ENCODE results near the gene SMIM29.

Gene SMIM29

GRCh38 chr6:34226731-34227586, 21.8 kb downstream of the SMIM29 start:
- DNase-seq, result no peak

- DNase-seq, result no peak
Observed at GRCh38 chr6:34226066-34226465, 22.7 kb downstream of the SMIM29 start.

DNA sequence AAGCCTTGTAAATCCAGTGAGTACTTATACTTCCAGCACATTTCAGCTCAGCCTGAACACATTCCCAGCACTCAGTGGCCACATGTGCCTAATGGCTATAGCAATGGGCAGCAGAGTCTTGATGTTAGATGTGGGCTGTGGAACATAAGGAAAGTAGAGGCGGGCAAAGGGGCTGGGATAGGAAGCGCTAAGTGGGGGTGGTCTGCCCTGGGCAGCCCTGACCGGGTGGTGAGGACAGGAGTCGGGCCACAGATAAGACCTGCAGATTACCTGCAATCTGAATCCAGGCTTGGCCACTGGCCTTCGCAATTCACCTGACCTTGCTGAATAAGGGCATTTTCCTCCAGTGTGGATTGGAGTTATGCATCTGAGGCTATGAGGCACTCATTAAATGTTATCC, 23.3 kb downstream of the SMIM29 start:
- DNase-seq, result no peak

DNA sequence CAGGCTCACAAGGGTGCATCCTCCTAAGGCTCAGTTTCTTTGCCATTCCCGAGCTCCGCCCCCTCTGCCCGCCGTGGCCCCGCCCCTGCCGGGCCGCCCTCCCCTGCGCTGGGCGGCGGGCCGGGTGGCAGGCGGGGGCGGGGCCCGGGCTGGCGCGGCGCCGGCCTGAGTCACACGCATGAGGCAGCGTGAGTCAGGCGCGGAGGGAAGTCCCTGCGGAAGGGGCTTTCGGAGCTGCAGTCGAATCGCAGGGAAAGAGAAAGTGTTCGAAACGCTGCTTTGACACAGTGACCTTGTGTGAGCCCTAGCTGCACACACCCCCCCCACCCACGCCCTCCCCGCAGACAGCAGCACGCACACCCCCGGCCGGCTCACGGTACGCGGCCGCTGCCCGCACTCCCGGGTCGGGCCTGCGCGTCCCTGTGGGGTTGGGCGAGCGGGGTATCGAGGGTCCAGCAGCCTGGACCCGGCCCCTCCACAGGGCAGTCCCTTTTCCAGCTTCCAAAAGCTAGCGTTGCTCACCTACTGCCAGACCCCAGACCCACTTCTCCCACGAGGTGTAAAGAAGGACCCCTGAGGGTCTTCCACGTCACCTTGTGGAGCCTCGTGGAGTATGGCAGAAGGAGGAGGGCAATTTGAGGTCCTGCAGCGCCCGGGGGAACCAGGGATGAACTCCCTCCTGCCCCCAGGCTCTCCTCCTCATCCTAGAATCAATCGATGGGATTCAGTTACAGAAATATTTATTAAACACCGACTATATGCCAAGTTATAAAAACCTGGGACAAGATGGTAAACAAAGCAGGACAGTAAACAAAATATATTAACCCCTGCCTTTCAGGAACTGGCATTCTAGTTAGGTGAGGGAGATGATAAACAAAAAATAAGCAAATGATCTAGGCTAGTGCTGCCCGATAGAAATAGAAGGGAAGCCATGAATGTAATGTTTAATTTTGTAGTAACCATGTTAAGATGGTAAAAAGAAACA, 24.6 kb downstream of the SMIM29 start:
- DNase-seq, result peak; percentile 72

DNA sequence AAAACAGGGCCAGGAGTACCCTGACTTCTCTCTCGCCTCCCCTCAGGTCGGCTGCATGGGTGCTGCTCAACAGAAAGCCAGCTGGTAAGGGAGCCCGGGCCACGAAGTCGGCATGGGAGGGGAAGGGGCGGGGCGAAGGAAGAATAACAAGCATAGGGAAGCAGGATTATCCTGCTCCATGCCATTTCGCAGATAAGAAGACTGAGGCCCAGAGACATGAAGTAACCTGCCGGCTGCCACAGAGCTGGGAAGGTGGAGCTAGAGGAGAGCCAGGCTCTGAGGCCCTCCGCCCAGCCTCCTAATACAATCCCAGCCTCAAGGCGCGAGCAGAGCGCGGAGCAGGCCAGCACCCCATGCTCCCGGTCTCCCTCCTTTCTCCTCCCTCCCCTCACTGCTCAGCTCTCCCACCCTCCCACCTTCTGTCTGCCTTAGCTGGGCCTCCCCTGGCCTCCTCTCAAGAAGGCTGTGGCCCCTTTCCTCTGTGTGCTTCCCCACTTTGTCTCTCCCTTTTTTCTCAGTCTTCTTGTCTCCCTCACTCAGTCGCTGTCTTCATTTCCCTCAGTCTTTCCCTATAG, 25.3 kb downstream of the SMIM29 start:
- DNase-seq, result peak; percentile 81

DNA sequence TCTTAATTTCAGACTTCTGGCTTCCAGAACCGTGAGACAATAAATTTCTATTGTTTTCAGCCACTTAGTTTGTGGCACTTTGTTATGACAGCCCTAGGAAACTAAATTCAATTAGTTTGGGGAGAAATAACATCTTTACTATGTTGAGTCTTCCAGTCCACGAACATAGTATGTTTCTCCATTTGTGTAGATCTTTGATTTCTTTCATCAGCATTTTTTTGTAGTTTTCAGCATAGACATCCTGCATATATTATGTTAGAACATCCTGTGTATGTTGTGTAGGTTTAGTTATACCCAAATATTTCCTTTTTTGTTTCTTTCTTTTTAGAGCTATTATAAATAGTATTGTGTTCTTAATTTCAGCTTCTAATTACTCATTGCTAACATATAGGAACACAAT, 30.1 kb downstream of the SMIM29 start:
- no peak for DNase-seq

- no peak for DNase-seq
Observed at GRCh38 chr6:34213772-34214171, 35.0 kb downstream of the SMIM29 start.

GRCh38 chr6:34207695-34208443, 40.9 kb downstream of the SMIM29 start:
- no peak for DNase-seq

DNA sequence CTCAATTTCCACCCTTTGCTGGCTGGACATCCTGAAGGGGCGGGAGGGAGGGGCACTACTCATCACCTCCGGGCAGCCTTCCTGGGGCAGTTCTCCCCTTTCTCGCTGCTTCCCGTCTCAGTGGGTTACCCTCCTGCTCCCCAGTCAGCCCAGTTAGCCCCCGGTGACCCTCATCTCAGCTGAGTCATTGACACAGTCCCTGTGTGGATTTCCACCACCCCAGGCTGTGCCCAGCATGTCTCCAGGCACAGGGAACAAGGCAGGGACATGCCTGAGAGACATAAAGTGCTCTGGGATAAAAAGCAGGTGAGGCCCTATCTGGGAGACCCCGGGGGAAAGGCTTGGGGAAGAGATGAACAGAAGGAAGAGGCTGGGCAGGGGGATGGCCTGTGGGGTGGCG, 42.1 kb downstream of the SMIM29 start:
- no peak for DNase-seq

DNA sequence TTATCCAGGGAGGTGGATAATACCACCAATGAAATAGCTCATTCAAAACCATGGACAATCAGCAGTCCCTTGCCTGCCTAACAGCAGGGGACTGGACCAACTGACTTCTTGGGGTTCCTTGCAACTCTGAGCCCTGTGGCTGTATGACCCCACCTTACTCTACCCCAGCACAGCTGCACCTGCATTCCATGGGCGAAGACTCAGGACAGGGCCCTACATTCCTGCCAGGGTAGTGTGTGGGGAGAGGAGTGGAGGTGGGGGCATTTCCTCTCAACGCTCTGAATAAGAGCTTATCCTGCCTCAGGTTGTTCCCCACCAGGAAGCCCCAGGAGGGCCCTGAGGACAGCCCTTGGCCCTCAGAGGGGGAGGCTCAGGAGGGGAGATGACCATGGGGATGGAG, 42.9 kb downstream of the SMIM29 start:
- DNase-seq, result no peak

GRCh38 chr6:34205466-34205865, 43.3 kb downstream of the SMIM29 start:
- DNase-seq, result no peak

- no peak for DNase-seq
Observed at GRCh38 chr6:34204693-34205092, 44.1 kb downstream of the SMIM29 start.

- DNase-seq, result no peak
Observed at GRCh38 chr6:34202329-34203201, 46.2 kb downstream of the SMIM29 start.

- no peak for DNase-seq
Observed at GRCh38 chr6:34201455-34202107, 47.2 kb downstream of the SMIM29 start.

GRCh38 chr6:34200340-34200971, 48.4 kb downstream of the SMIM29 start:
- DNase-seq, result no peak

DNA sequence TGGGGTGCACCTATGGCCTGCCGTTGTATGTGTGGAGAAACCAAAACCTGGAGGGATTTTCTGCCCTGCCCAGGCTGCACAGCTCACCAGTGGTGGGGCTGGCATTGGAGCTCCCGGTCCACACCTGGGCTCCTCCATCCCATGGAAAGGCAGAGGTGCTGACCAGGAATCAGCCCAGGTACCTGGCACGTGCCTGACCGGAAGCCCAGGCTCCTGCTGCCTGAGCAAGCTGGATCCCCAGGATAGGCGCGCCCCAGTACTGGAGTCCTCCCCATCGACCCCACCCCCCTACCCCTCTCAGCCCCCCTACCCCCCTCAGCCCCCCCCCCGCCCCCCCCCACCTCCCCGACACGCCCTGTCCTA, 52.0 kb downstream of the SMIM29 start:
- DNase-seq, result no peak

Data from right kidney (tissue), 1 donor.